LNCAP (cell line): ENCODE measurements around the gene OBSL1.

ENCODE experiments used
- CTCF ChIP-seq: fragments of 450-650 bp; IDR thresholded peaks from 2 replicates; pipeline ENCODE4 v1.5.1; 2017; ENCODE audit warnings: mild to moderate bottlenecking

Gene OBSL1

DNA sequence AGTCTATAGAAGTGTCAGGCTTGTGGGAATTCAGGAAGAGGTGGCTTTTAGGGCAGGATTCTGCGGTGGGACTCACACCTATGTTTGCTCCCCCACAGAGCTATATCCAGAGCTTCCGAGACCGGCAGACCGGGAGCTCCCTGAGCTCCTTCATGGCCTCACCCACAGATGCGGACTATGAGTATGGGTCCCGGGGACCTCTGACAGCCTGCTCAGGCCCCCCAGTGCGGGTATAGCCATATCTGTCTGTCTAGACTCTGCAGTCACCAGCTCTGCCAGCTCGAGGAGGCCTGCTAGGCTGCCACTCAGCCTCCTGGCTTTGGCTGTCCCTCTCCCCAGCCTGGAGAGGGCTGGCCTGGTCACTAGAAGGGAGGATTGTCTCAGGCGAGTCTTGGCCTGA, 21.7 kb downstream of the OBSL1 start:
- no peak for TF ChIP-seq CTCF

DNA sequence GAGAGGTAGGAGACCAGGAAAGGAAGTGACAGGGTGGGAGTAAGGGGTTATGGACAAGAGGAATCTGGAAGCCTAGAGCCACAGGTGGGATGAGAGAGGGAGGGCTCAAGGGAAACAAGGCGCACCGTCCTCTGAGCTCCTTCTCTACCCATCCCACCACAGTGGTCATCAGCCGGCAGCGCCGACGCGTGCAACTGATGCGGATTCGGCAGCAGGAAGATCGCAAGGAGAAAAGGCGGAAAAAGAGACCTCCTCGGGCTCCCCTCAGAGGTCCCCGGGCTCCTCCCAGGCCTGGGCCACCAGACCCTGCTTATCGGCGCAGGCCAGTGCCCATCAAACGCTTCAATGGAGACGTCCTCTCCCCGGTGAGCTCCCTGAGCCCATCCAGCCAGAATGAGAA, 22.3 kb downstream of the OBSL1 start:
- TF ChIP-seq CTCF = no peak

- TF ChIP-seq CTCF = no peak
Observed at GRCh38 chr2:219547621-219548020, 23.7 kb downstream of the OBSL1 start.

DNA sequence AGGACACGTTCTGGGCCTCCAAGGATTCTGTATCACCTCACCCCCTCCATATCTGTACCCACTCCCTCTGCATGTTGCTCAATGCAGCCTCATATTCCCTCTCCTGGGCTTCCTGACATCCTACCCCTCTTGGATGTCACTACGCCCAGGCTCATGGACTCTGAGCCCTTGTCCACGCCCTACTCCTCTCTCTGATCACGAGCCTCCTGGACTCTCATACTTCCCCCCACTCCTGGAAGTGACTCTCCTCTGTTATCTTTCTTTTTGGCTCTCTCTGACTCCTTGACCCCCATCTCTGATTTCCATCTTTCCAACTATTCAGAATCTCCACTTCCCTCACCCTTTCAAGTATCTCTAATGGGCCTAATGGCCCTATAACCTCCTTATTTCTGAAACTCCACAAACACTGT, 25.4 kb downstream of the OBSL1 start:
- no peak for TF ChIP-seq CTCF

GRCh38 chr2:219545295-219545942, 25.9 kb downstream of the OBSL1 start:
- TF ChIP-seq CTCF = no peak

DNA sequence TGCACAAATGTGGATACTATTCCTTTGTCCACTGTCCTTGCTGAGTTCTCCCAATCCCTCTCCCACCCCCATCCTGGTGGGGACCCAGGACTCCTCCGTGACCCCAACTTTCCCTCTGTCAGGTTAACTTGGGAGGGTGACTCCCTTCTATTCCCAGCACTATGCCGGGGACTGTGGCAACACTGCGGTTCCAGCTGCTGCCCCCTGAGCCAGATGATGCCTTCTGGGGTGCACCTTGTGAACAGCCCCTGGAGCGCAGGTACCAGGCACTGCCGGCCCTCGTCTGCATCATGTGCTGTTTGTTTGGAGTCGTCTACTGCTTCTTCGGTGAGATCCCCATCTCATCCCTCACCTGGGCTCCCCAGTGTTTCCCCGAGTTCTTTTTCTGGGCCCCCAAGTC, 26.8 kb downstream of the OBSL1 start:
- TF ChIP-seq CTCF = no peak

- no peak for TF ChIP-seq CTCF
Observed at GRCh38 chr2:219543596-219544358, 27.6 kb downstream of the OBSL1 start, which contains the start of the genes CHPF and TMEM198. TSS of gene CHPF (minus strand) at chr2:219543809. CDS start at chr2:219543538, 271 bp downstream. TSS of gene TMEM198 (plus strand) at chr2:219544028. CDS start at chr2:219544728, 700 bp downstream.
